Mesenchymal stem cell (in vitro differentiated cells and primary cell): ENCODE measurements around the gene PDCD1LG2.

Experiments used
- DNase-seq: peaks from one replicate; pipeline ENCODE4 v3.0.0-alpha.2; 2013
- H2AFZ ChIP-seq: one replicate; pipeline ENCODE4 v1.6.1; 2013; ENCODE audit warnings: low read depth, mild to moderate bottlenecking, control low read depth, inconsistent platforms, low read length, moderate library complexity
- H2AK5ac ChIP-seq: 2 replicates; pipeline ENCODE4 v1.6.1; 2013; ENCODE audit warnings: low read length, moderate library complexity, mild to moderate bottlenecking, inconsistent platforms; ENCODE audit not compliant: severe bottlenecking
- H2BK120ac ChIP-seq: one replicate; pipeline ENCODE4 v1.6.1; 2013; ENCODE audit warnings: low read depth, mild to moderate bottlenecking, inconsistent platforms, low read length, moderate library complexity
- H2BK12ac ChIP-seq, 2 experiments: one replicate each; pipeline ENCODE4 v1.6.1; 2013; ENCODE audit warnings: inconsistent platforms in 2 of 2, low read length in 2 of 2, mild to moderate bottlenecking in 2 of 2, moderate library complexity in 2 of 2, control low read depth in 1 of 2
- H2BK15ac ChIP-seq: one replicate; pipeline ENCODE4 v1.6.1; 2013; ENCODE audit warnings: mild to moderate bottlenecking, low read depth, inconsistent platforms; ENCODE audit not compliant: poor library complexity, severe bottlenecking
- H2BK5ac ChIP-seq: 2 replicates; pipeline ENCODE4 v1.6.1; 2013; ENCODE audit warnings: low read depth, mild to moderate bottlenecking, low read length, control low read depth, inconsistent platforms; ENCODE audit not compliant: poor library complexity, severe bottlenecking
- H3K14ac ChIP-seq, 2 experiments: one replicate each; pipeline ENCODE4 v1.6.1; 2013; ENCODE audit warnings: inconsistent platforms in 2 of 2, low read length in 2 of 2, control low read depth in 1 of 2, mild to moderate bottlenecking in 1 of 2, moderate library complexity in 1 of 2
- H3K18ac ChIP-seq, 2 experiments: one replicate each; pipeline ENCODE4 v1.6.1; 2013; ENCODE audit warnings: inconsistent platforms in 2 of 2, low read length in 2 of 2, control low read depth in 1 of 2, low read depth in 1 of 2, mild to moderate bottlenecking in 1 of 2
- H3K23ac ChIP-seq, 2 experiments: one replicate each; pipeline ENCODE4 v1.6.1; 2013; ENCODE audit warnings: inconsistent platforms in 2 of 2, low read length in 2 of 2, mild to moderate bottlenecking in 2 of 2, moderate library complexity in 2 of 2, control low read depth in 1 of 2
- H3K27ac ChIP-seq: 2 replicates; pipeline ENCODE4 v1.5.1; 2013; ENCODE audit warnings: mild to moderate bottlenecking, moderate library complexity, low read length, control low read depth, inconsistent platforms; ENCODE audit not compliant: poor library complexity, severe bottlenecking
- H3K27me3 ChIP-seq, 2 experiments: 2 replicates each; pipeline versions ENCODE4 v1.6.1 to v1.7.0; 2013; ENCODE audit warnings: low read length in 2 of 2, mild to moderate bottlenecking in 2 of 2, moderate library complexity in 2 of 2, control low read depth in 1 of 2, inconsistent platforms in 1 of 2; ENCODE audit not compliant: control insufficient read depth in 1 of 2, insufficient read depth in 1 of 2
- H3K36me3 ChIP-seq, 2 experiments: 2 replicates each; pipeline versions ENCODE4 v1.6.1 to v1.7.0; 2013; ENCODE audit warnings: low read length in 2 of 2, control low read depth in 1 of 2, inconsistent platforms in 1 of 2, low read depth in 1 of 2, mild to moderate bottlenecking in 1 of 2; ENCODE audit not compliant: insufficient read depth in 2 of 2, control insufficient read depth in 1 of 2
- H3K4ac ChIP-seq, 2 experiments: one replicate each; pipeline ENCODE4 v1.6.1; 2013; ENCODE audit warnings: inconsistent platforms in 2 of 2, low read length in 2 of 2, mild to moderate bottlenecking in 2 of 2, moderate library complexity in 2 of 2, control low read depth in 1 of 2, low read depth in 1 of 2
- H3K4me1 ChIP-seq: 2 replicates; pipeline ENCODE4 v1.6.1; 2013; ENCODE audit warnings: low read depth, low read length, control low read depth; ENCODE audit not compliant: control insufficient read depth, insufficient read depth
- H3K4me2 ChIP-seq: 2 replicates; pipeline ENCODE4 v1.6.1; 2013; ENCODE audit warnings: low read length, mild to moderate bottlenecking, inconsistent platforms; ENCODE audit not compliant: poor library complexity, severe bottlenecking
- H3K4me3 ChIP-seq, 2 experiments: 2 replicates each; pipeline versions ENCODE4 v1.5.1 to v1.7.0; 2013; ENCODE audit warnings: low read length in 2 of 2, mild to moderate bottlenecking in 2 of 2, control low read depth in 1 of 2, low read depth in 1 of 2; ENCODE audit not compliant: insufficient read depth in 1 of 2
- H3K79me1 ChIP-seq: replicated peaks from 2 replicates; pipeline ENCODE4 v1.6.1; 2013; ENCODE audit warnings: mild to moderate bottlenecking, control low read depth, low read length, inconsistent platforms; ENCODE audit not compliant: poor library complexity, severe bottlenecking
- H3K9ac ChIP-seq: 2 replicates; pipeline ENCODE4 v1.7.0; 2013; ENCODE audit warnings: mild to moderate bottlenecking, low read length, moderate library complexity
- H3K9me3 ChIP-seq: 2 replicates; pipeline ENCODE4 v1.7.0; 2013; ENCODE audit warnings: mild to moderate bottlenecking, low read length; ENCODE audit not compliant: control insufficient read depth
- H4K8ac ChIP-seq: one replicate; pipeline ENCODE4 v1.6.1; 2013; ENCODE audit warnings: inconsistent platforms, mild to moderate bottlenecking, low read length, moderate library complexity
- H4K91ac ChIP-seq: one replicate; pipeline ENCODE4 v1.6.1; 2013; ENCODE audit warnings: mild to moderate bottlenecking, low read length, inconsistent platforms
- WGBS: methylation state at CpG from one replicate; pipeline ENCODE4 v1.1.7; 2013; ENCODE audit warnings: mixed read lengths; 5-methylcytosine and 5-hydroxymethylcytosine counted together

Gene PDCD1LG2

GRCh38 chr9:5514617-5515260 lies 4.4 kb downstream of the PDCD1LG2 start:
- H4K91ac ChIP-seq: no peak overlapping the region
- H2BK12ac ChIP-seq: no peak overlapping the region
- no peak overlapping the region for H3K9ac ChIP-seq
- H3K9me3 ChIP-seq: no peaks in the 10 kb centered on the region
- H2BK120ac ChIP-seq: no peak overlapping the region
- H3K4ac ChIP-seq: no peak overlapping the region
- no peak overlapping the region for H4K8ac ChIP-seq
- no peak for DNase-seq
- no peak overlapping the region for H2AK5ac ChIP-seq
- no peak overlapping the region for H2BK5ac ChIP-seq
- peaks cover 16% of the 10 kb centered on the region for H3K79me1 ChIP-seq
- 95% methylated on average over 3 of the region's 6 CpGs for WGBS
- H3K14ac ChIP-seq: no peak overlapping the region
- no peak overlapping the region for H3K4me3 ChIP-seq
- H3K36me3 ChIP-seq: peaks cover 0 to 8% of the 10 kb centered on the region in 2 experiments
- H3K27ac ChIP-seq: no peak overlapping the region
- peaks cover 8% of the 10 kb centered on the region for H3K4me1 ChIP-seq
- no peak overlapping the region for H2BK15ac ChIP-seq
- no peaks in the 10 kb centered on the region for H3K27me3 ChIP-seq
- H3K23ac ChIP-seq: no peak overlapping the region
- H2AFZ ChIP-seq: no peak overlapping the region
- no peak overlapping the region for H3K18ac ChIP-seq
- H3K4me2 ChIP-seq: no peak overlapping the region

GRCh38 chr9:5515261-5515650 lies 4.9 kb downstream of the PDCD1LG2 start:
- 88% methylated on average over 4 of the region's 4 CpGs for WGBS
- DNase-seq: no peak
- H3K4ac ChIP-seq: peak overlapping the region in 1 of 2 experiments; percentile 49

GRCh38 chr9:5516453-5517220 lies 6.3 kb downstream of the PDCD1LG2 start:
- Histone ChIP-seq H3K4me3 (no peak overlapping the region), H3K9ac (no peak overlapping the region), H3K27ac (no peak overlapping the region), H3K36me3 (peaks cover 0 to 8% of the 10 kb centered on the region in 2 experiments), H3K4ac (no peak overlapping the region), H3K79me1 (peaks cover 20% of the 10 kb centered on the region), H3K14ac (no peak overlapping the region), H2AK5ac (no peak overlapping the region), H3K23ac (no peak overlapping the region), H2BK12ac (no peak overlapping the region), H2BK15ac (no peak overlapping the region), H2BK120ac (no peak overlapping the region), H2BK5ac (no peak overlapping the region), H3K4me1 (peaks cover 6% of the 10 kb centered on the region), H4K8ac (no peak overlapping the region), H3K9me3 (no peaks in the 10 kb centered on the region), H4K91ac (no peak overlapping the region), H3K4me2 (no peak overlapping the region), H3K18ac (no peak overlapping the region), H2AFZ (no peak overlapping the region), H3K27me3 (no peaks in the 10 kb centered on the region)
- DNase-seq: no peak
- 97% methylated on average over 10 of the region's 10 CpGs for WGBS

More at GRCh38 chr9:5515261-5515650, 4.9 kb downstream of the PDCD1LG2 start:
- Histone ChIP-seq H3K4me3 (no peak overlapping the region), H3K27ac (peak overlapping the region; percentile 34), H3K79me1 (peaks cover 16% of the 10 kb centered on the region), H2AK5ac (peak overlapping the region; percentile 67), H2BK15ac (no peak overlapping the region), H3K23ac (no peak overlapping the region), H4K91ac (peak overlapping the region; percentile 31), H3K18ac (no peak overlapping the region), H3K4me1 (peaks cover 7% of the 10 kb centered on the region), H3K9ac (no peak overlapping the region), H2AFZ (no peak overlapping the region), H4K8ac (no peak overlapping the region), H2BK5ac (no peak overlapping the region), H2BK12ac (no peak overlapping the region), H3K36me3 (peaks cover 0 to 8% of the 10 kb centered on the region in 2 experiments), H3K27me3 (no peaks in the 10 kb centered on the region), H3K4me2 (no peak overlapping the region), H2BK120ac (no peak overlapping the region), H3K9me3 (no peaks in the 10 kb centered on the region), H3K14ac (no peak overlapping the region)

- no peaks in the 10 kb centered on the region for H3K27me3 ChIP-seq
- no peak overlapping the region for H3K9ac ChIP-seq
- no peak overlapping the region for H2BK120ac ChIP-seq
- no peak overlapping the region for H4K8ac ChIP-seq
- DNase-seq: no peak
- peaks cover 3% of the 10 kb centered on the region for H3K4me1 ChIP-seq
- H2AK5ac ChIP-seq: no peak overlapping the region
- 63% methylated on average over 2 of the region's 2 CpGs for WGBS
- H4K91ac ChIP-seq: no peak overlapping the region
- H3K27ac ChIP-seq: no peak overlapping the region
- H3K4me3 ChIP-seq: peak overlapping the region in 1 of 2 experiments; percentile 51
- no peak overlapping the region for H3K4ac ChIP-seq
- H3K36me3 ChIP-seq: peaks cover 8 to 11% of the 10 kb centered on the region in 2 experiments
- H3K4me2 ChIP-seq: no peak overlapping the region
- no peak overlapping the region for H2BK15ac ChIP-seq
- no peak overlapping the region for H3K14ac ChIP-seq
- no peak overlapping the region for H3K23ac ChIP-seq
- no peak overlapping the region for H3K18ac ChIP-seq
- no peaks in the 10 kb centered on the region for H3K9me3 ChIP-seq
- H2BK5ac ChIP-seq: no peak overlapping the region
- H2AFZ ChIP-seq: no peak overlapping the region
- H2BK12ac ChIP-seq: no peak overlapping the region
- peaks cover 16% of the 10 kb centered on the region for H3K79me1 ChIP-seq
These were observed 8.0 kb downstream of the PDCD1LG2 start for GRCh38 chr9:5518171-5518936.
